Smooth muscle cell (in vitro differentiated cells): ENCODE data around the gene RNF34. TPM values are rescaled to one million over a fixed set of nuclear protein-coding genes. Genes with fewer than 3 reads are reported as not detected.

Source experiments
- DNase-seq: peaks from one replicate; lab custom pipeline; 2025; ENCODE audit not compliant: unreplicated experiment; lab: John Stamatoyannopoulos, UW
- H2AFZ ChIP-seq: fragments of 200-600 bp; sonication (generic); 2 replicates; pipeline ENCODE4 v1.6.0; 2016; ENCODE audit warnings: antibody characterized with exemption, low read depth, mild to moderate bottlenecking
- H3F3A ChIP-seq: fragments of 200-600 bp; sonication (generic); 2 replicates; pipeline ENCODE4 v1.6.0; 2017; ENCODE audit warnings: antibody characterized with exemption, low read depth
- H3K27ac ChIP-seq: fragments of 200-600 bp; sonication (generic); 2 replicates; pipeline ENCODE4 v1.5.1; 2016; ENCODE audit warnings: low read depth, mild to moderate bottlenecking
- H3K27me3 ChIP-seq: fragments of 200-600 bp; sonication (generic); 2 replicates; pipeline ENCODE4 v1.6.1; 2016; ENCODE audit warnings: low read depth, mild to moderate bottlenecking
- H3K36me3 ChIP-seq: fragments of 200-600 bp; sonication (generic); 2 replicates; pipeline ENCODE4 v1.5.1; 2016; ENCODE audit warnings: low read depth
- H3K4me1 ChIP-seq: fragments of 200-600 bp; sonication (generic); 2 replicates; pipeline ENCODE4 v1.5.1; 2016; ENCODE audit warnings: low read depth
- H3K4me2 ChIP-seq: fragments of 200-600 bp; sonication (generic); 2 replicates; pipeline ENCODE4 v1.6.0; 2016; ENCODE audit warnings: mild to moderate bottlenecking
- H3K4me3 ChIP-seq: fragments of 200-600 bp; sonication (generic); 2 replicates; pipeline ENCODE4 v1.5.1; 2016; ENCODE audit warnings: mild to moderate bottlenecking
- H3K79me2 ChIP-seq: fragments of 200-600 bp; sonication (generic); 2 replicates; pipeline ENCODE4 v1.6.0; 2016; ENCODE audit warnings: low read depth, mild to moderate bottlenecking
- H3K9ac ChIP-seq: fragments of 200-600 bp; sonication (generic); 2 replicates; pipeline ENCODE4 v1.6.0; 2016; ENCODE audit warnings: low read depth
- H3K9me3 ChIP-seq: fragments of 200-600 bp; sonication (generic); replicated peaks from 2 replicates; pipeline ENCODE4 v1.5.1; 2016; ENCODE audit warnings: low read depth
- H4K20me1 ChIP-seq: fragments of 200-600 bp; sonication (generic); 2 replicates; pipeline ENCODE4 v1.6.0; 2016; ENCODE audit warnings: low read depth
- CTCF ChIP-seq: fragments of 200-600 bp; sonication (generic); IDR thresholded peaks from 2 replicates; pipeline ENCODE4 v1.5.1; 2017; ENCODE audit warnings: borderline replicate concordance, mild to moderate bottlenecking, antibody characterized with exemption; ENCODE audit not compliant: insufficient read depth, poor library complexity, severe bottlenecking
- WGBS: methylation state at CpG from one replicate; pipeline ENCODE4 v1.1.7; 2016; ENCODE audit warnings: low lambda C conversion rate; 5-methylcytosine and 5-hydroxymethylcytosine counted together
- polyA plus RNA-seq: library from polyadenylated mRNA; unstranded; fragments of >200 nt; fragmentation: Nextera tagmentation; extraction: Ambion mirVana; gene quantifications from 2 replicates; pipeline ENCODE4 v1.2.1, GENCODE V29; 2016
- total RNA-seq: library from RNA; depleted of rRNA; stranded (reverse); fragments of >200 nt; gene quantifications from 2 replicates; pipeline ENCODE4 v1.2.3, GENCODE V29; 2014

RNF34 gene
- total and polyA plus RNA-seq, 2 experiments from 2014 or later = 19.4 to 24.0 TPM

DNA sequence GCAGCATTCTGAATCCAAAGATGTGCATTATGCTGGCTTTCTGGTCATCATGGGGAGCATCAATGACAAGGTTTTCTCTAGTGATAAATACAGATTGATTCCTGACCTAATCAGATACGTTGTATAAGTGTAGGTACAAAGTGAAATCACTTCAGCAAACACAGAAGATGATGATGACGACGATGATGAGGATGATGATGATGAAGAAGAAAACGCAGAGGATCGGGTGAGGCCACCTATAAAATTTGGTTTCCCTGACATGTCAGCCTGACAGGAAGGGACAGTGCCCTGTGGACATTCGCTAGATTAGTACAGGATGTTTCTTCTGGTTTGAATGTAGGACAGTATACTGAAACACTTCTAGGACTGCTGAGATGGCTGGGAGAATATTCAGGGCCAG is 20.2 kb downstream of the RNF34 start:
- Histone ChIP-seq H3K4me2 (no peak overlapping the region), H3K27ac (no peak overlapping the region), H4K20me1 (no peaks in the 10 kb centered on the region), H2AFZ (no peak overlapping the region), H3K27me3 (no peaks in the 10 kb centered on the region), H3K36me3 (peaks cover 7% of the 10 kb centered on the region), H3K4me3 (no peak overlapping the region), H3K9me3 (no peaks in the 10 kb centered on the region), H3K4me1 (no peaks in the 10 kb centered on the region), H3K9ac (no peak overlapping the region), H3K79me2 (peaks cover 5% of the 10 kb centered on the region), H3F3A (no peaks in the 10 kb centered on the region)
- no peak for TF ChIP-seq CTCF
- DNase-seq = no peak
- 95% methylated on average over 6 of the region's 6 CpGs for WGBS

DNA sequence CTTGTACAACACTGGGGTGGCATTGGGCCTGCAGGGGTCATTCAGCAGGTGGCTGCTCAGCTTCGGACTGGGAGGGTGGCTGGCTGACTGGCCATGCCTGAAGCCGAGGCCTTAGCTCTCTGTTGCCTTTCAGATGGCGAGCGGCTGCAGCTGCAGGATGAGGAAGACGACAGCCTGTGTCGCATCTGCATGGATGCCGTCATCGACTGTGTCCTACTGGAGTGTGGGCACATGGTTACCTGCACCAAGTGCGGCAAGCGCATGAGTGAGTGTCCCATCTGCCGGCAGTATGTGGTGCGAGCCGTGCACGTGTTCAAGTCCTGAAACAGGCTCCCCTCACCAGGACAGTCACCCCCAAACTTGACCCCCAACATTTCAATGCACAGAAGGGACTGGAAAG is 23.3 kb downstream of the RNF34 start:
- no peak for DNase-seq
- Histone ChIP-seq H4K20me1 (no peaks in the 10 kb centered on the region), H3K4me2 (no peak overlapping the region), H3K27ac (no peak overlapping the region), H2AFZ (no peak overlapping the region), H3F3A (no peaks in the 10 kb centered on the region), H3K9ac (no peak overlapping the region), H3K36me3 (no peaks in the 10 kb centered on the region), H3K27me3 (no peaks in the 10 kb centered on the region), H3K4me1 (no peaks in the 10 kb centered on the region), H3K9me3 (no peaks in the 10 kb centered on the region), H3K79me2 (no peaks in the 10 kb centered on the region), H3K4me3 (no peak overlapping the region)
- 97% methylated on average over 14 of the region's 14 CpGs for WGBS
- TF ChIP-seq CTCF = no peak

DNA sequence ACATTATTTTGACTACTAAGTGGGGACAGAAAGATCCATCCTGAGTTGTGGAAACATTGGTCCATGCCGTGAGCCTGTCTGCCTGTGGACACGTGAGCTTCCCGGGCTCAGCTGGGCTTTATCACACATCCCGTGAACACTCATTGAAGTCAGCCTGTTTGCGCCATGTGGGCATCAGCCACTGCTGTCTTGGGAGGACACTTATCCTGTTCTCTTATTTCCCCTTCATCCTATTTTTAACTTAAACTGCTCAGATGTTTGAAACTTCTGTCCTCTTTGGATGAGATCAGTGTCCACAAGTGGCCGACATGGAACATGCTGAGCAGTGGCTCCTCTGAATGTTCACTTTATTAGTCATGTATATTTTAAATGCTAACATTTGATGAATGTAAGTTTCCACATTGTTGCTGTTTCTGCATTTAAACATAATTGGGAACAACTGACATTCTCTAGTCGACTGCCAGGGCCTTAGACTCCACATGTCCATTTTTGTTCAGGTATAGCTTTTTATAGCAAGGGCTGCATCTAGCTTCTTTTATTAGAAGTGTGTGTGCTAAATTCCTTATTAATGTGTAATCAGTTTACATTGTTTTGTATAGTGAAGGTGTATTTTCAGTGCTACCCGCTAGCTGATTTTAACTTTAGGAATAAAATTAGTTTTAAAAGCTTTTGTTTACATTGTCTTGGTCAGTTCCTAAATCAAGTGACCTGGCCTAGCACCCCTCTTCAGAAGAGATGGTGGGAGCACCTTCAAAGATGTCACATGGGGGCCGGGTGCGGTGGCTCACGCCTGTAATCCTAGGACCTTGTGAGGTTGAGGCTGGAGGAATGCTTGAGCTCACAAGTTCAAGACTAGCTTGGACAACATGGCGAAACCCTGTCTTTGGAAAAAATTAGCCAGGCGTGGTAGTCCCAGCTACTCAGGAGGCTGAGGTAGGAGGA is 24.0 kb downstream of the RNF34 start:
- Histone ChIP-seq H2AFZ (no peak overlapping the region), H3K27ac (no peak overlapping the region), H3K9me3 (no peaks in the 10 kb centered on the region), H3K9ac (no peak overlapping the region), H3K4me2 (no peak overlapping the region), H3K27me3 (no peaks in the 10 kb centered on the region), H3F3A (no peaks in the 10 kb centered on the region), H4K20me1 (no peaks in the 10 kb centered on the region), H3K4me3 (no peak overlapping the region), H3K79me2 (no peaks in the 10 kb centered on the region), H3K4me1 (no peaks in the 10 kb centered on the region), H3K36me3 (no peaks in the 10 kb centered on the region)
- TF ChIP-seq CTCF = no peak
- no peak for DNase-seq
- WGBS = 96% methylated on average over 13 of the region's 13 CpGs

- no peaks in the 10 kb centered on the region for H3K9me3 ChIP-seq
- no peak overlapping the region for H3K4me3 ChIP-seq
- DNase-seq = no peak
- H4K20me1 ChIP-seq = no peaks in the 10 kb centered on the region
- peaks cover 4% of the 10 kb centered on the region for H3K36me3 ChIP-seq
- WGBS = 100% methylated on average over 1 of the region's 1 CpG
- no peaks in the 10 kb centered on the region for H3K4me1 ChIP-seq
- no peaks in the 10 kb centered on the region for H3K79me2 ChIP-seq
- H3K4me2 ChIP-seq = no peak overlapping the region
- H3F3A ChIP-seq = no peaks in the 10 kb centered on the region
- no peak overlapping the region for H3K9ac ChIP-seq
- no peaks in the 10 kb centered on the region for H3K27me3 ChIP-seq
- no peak for TF ChIP-seq CTCF
- no peak overlapping the region for H3K27ac ChIP-seq
- no peak overlapping the region for H2AFZ ChIP-seq
These were observed 24.7 kb downstream of the RNF34 start for GRCh38 chr12:121424624-121424975.
